ENCODE measurements around the gene KCNMB1.

DNA sequence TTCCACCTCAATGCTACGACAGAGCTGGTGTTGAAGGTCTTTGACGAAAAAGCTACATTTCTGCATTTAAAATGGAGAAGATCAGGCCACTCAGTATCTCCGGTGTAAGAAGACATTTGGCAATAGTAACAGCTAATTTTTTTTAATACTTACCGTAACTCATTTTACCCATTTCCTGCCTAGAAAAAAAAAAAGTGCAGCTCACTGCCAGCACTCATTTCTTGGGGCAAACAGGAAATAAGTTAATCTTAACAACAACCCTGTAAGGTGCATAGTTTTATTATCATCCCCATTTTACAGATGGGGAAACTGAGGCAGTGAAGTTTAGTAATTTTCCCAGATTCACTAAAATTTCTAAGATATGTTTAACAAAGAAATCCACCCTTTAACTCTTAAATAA lies 27.4 kb upstream of the KCNMB1 start:
- TF ChIP-seq, protein P1, sequence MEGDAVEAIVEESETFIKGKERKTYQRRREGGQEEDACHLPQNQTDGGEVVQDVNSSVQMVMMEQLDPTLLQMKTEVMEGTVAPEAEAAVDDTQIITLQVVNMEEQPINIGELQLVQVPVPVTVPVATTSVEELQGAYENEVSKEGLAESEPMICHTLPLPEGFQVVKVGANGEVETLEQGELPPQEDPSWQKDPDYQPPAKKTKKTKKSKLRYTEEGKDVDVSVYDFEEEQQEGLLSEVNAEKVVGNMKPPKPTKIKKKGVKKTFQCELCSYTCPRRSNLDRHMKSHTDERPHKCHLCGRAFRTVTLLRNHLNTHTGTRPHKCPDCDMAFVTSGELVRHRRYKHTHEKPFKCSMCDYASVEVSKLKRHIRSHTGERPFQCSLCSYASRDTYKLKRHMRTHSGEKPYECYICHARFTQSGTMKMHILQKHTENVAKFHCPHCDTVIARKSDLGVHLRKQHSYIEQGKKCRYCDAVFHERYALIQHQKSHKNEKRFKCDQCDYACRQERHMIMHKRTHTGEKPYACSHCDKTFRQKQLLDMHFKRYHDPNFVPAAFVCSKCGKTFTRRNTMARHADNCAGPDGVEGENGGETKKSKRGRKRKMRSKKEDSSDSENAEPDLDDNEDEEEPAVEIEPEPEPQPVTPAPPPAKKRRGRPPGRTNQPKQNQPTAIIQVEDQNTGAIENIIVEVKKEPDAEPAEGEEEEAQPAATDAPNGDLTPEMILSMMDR (IDR thresholded peaks at IDR 0.05; ENCODE audit: low read depth, low read length) = no peak
- TF ChIP-seq POLR2A (IDR thresholded peaks at IDR 0.05; ENCODE audit: extremely low read depth, insufficient read length) (no peak), MAX (IDR thresholded peaks at IDR 0.05; ENCODE audit: low read depth, low read length) (no peak), MYC (IDR thresholded peaks at IDR 0.05; ENCODE audit: low read depth, low read length) (no peak)

All from NB4 (cell line).